ENCODE results near the gene EEF2KMT.
"Not testable (repeated sequence)": the region's sequence is repeated elsewhere in the genome, so short reads cannot be mapped to it uniquely, and the experiment has no call there.

The EEF2KMT gene, protein sequence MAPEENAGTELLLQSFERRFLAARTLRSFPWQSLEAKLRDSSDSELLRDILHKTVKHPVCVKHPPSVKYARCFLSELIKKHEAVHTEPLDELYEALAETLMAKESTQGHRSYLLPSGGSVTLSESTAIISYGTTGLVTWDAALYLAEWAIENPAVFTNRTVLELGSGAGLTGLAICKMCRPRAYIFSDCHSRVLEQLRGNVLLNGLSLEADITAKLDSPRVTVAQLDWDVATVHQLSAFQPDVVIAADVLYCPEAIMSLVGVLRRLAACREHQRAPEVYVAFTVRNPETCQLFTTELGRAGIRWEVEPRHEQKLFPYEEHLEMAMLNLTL

DNA sequence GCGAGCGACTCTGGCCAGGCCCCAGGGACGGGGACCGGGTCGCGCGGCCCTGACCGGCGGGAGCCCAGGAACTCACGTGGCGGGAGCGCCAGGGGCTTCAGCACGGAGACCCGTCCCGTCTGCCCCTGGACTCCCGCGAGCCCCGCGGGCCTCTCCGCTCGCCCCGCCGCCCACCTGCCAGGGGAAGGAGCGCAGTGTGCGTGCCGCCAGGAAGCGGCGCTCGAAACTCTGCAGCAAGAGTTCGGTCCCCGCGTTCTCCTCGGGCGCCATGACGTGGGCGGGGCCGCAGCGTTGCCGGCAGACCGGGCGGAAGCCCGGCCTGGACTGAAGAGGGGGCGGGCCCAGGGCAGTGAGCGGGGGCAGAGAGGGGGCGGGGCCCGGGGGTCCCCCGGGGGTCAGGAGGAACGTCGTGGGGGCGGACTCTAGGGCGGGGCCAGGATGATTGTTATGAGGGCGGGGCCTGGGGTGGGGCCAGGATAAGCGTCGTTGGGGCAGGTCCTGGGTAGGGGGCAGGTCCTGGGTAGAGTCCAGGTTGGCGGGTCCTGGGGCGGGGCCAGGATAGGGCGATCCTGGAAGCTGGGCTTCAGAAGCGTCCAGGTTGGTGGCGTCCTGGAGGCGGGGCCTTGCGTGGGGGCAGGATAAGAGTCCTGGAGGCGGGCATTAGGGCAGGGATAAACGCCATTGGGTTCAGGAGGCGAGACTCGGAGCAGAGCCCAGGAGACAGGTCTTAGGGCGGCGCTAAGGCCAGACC is at the start of gene EEF2KMT:
Gene EEF2KMT, minus strand, starts transcription at position 326 of the 751 bp plus-strand sequence. Its CDS starts 56 bp downstream, at position 270.
- peak; percentile 54 for DNase-seq (ENCODE audit: insufficient read length, low spot score)
- FAIRE-seq: not testable (repeated sequence)

DNA sequence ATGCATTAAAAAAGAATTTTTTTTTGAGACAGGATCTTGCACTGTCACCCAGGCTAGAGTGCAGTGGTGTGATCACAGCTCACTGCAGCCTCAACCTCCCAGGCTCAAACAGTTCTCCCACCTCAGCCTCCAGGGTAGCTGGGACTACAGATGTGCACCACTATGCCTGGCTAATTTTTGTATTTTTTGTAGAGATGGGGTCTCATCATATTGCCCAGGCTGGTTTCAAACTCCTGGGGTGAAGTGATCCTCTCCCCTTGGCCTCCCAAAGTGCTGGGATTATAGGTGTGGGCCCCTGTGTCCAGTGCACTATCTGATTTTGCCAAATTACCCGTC is 47.0 kb upstream of the EEF2KMT start:
- FAIRE-seq; DNase-seq (ENCODE audit: insufficient read length, low spot score): not testable (repeated sequence)

DNA sequence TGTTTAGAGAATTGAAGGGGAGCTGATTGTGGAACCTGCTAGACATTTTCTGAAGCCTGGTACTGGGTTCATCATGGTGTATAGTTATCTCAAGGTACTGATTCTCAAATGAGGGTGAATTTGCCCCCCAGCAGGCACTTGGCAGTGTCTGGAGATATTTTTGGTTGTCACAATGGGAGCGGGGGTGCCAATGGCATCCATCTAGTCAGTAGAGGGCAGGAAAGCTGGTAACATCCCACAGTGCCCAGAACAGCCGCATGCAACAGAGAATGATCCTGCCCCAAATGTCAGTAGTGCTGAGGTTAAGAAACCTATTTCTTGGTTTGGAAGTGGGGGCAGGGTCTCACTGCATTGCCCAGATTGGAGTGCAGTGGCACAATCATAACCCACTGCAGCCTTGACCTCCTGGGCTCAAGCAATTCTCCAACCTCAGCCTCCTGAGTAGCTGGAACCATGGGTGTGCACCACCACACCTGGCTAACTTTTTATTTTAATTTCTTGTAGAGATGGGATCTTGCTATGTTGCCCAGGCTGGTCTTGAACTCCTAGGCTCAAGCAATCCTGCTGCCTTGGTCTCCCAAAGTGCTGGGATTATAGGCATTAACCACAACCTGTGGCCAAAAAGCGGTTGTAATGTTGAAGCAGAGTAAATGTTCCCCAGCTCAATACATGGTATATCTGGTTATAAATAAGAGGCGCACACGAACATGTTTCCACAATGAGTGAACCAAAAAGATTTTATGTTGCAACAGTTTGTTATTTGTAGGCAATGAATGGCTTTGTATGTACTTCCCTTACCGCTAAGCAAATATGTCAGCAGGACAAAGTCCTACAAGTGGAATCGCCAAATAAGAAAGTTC is 46.4 kb upstream of the EEF2KMT start:
- TF ChIP-seq, protein P1, sequence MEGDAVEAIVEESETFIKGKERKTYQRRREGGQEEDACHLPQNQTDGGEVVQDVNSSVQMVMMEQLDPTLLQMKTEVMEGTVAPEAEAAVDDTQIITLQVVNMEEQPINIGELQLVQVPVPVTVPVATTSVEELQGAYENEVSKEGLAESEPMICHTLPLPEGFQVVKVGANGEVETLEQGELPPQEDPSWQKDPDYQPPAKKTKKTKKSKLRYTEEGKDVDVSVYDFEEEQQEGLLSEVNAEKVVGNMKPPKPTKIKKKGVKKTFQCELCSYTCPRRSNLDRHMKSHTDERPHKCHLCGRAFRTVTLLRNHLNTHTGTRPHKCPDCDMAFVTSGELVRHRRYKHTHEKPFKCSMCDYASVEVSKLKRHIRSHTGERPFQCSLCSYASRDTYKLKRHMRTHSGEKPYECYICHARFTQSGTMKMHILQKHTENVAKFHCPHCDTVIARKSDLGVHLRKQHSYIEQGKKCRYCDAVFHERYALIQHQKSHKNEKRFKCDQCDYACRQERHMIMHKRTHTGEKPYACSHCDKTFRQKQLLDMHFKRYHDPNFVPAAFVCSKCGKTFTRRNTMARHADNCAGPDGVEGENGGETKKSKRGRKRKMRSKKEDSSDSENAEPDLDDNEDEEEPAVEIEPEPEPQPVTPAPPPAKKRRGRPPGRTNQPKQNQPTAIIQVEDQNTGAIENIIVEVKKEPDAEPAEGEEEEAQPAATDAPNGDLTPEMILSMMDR (IDR thresholded peaks at IDR 0.05; ENCODE audit: insufficient read depth, missing control alignments): no peak
- FAIRE-seq (no peak), DNase-seq (ENCODE audit: insufficient read length, low spot score) (no peak)

DNA sequence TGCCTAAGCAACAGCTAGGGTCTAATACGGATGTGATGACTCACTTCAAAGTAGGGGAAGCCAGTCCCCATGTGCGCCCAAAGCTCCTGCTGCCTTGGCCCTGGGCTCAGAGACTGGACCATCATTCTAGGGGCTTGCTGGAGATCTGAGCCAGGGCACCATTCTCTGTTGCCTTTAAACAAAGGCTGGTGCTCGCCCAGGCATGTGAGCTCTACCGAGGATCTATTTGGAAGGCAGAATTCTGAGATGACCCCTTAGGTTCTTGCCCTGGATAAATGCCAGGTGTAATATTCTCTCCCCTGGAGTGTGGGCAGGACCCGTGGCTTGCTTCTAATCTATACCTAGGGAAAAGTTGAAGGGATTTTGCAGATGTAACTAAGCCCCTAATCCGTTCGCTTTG is 42.6 kb upstream of the EEF2KMT start:
- DNase-seq (ENCODE audit: insufficient read length, low spot score); FAIRE-seq: not testable (repeated sequence)

DNA sequence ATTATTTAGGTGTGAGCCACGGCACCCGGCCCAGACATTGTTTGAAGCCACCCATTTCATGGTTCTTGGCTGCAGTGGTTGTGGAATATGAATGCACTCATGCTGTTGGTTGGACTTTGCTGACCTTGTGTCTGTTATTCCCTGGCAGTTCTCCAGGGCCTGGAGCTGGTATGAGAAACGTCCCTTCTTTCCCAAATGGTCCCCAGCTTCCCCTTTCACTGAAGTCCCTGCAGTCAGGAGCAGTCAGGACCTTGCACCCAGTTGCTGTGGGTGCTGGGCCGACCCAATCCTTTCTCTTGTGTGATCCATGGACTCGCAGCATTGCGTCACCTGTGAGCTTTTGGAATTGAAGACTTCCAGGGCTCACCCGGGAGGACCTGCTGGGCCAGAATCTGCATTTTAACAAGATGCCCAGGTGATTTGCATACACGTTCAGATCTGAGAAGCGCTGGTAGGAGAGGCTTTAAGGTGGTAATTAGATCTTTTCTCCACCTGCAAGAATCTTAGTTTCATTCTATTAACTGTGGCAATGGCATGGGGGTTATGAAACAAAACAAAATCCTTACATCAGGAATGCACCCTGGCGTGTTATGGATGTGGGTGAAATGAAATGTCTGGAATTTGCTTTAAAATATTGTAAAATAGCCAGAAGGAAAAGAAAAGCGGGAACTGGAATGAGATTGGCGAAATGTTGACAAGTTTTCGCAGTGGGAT is 37.3 kb upstream of the EEF2KMT start:
- DNase-seq (ENCODE audit: insufficient read length, low spot score); FAIRE-seq: not testable (repeated sequence)

DNA sequence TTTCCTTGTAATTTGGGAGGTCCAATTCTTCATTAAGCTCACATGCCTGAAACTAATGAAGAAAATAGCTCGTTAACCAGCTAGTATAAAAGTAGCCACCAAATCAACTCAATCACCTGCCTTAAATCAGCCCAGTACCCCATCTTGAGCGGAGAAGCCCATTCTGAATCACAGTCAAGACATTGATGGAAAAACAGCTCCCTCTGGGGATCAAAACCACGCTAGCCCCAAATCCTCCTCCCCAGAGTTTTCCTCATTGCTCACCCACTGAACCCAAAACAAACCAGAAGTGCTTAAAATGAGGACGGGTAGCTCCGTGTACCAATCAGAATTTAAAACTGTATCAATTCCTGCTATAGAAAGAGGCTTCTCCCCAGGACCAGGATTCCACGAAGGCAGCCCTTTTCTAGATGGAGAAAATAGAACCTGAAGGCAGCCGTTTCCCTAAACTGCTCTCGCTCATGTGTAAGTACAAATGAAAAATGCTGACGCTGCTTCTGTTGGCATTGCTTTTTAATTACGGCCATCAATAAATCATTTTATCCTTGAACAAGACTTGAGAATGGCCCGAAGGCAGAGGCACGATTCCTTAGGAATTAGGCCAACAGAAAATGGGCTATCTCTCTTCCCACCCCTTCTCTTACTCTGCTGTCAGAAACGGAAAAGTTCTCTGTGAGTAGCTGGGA is 35.5 kb upstream of the EEF2KMT start:
- DNase-seq (ENCODE audit: insufficient read length, low spot score); FAIRE-seq: not testable (repeated sequence)

DNA sequence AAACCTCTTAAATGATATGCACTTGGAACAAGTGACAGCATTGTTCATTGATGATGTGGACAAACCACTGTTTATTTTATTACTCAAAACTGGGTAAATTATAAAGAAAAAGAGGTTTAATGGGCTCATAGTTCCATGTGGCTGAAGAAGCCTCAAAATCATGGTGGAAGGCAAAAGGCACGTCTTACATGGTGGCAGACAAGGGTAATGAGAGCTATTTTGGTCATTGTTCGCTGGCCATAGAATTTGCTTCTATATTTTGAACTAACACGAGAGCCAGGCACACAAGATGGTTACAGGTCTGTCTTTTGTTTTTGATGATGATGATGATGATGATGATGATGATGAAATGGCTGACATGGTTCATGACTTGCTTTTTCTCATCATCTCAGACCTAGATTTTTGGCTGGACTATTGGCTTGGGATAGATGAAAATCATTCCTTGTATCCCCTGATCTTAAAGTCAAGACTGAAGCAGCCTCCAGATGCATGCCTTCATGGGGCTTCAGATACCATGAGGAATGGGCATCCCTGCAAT is 33.9 kb upstream of the EEF2KMT start:
- not testable (repeated sequence) for DNase-seq (ENCODE audit: insufficient read length, low spot score); FAIRE-seq

DNA sequence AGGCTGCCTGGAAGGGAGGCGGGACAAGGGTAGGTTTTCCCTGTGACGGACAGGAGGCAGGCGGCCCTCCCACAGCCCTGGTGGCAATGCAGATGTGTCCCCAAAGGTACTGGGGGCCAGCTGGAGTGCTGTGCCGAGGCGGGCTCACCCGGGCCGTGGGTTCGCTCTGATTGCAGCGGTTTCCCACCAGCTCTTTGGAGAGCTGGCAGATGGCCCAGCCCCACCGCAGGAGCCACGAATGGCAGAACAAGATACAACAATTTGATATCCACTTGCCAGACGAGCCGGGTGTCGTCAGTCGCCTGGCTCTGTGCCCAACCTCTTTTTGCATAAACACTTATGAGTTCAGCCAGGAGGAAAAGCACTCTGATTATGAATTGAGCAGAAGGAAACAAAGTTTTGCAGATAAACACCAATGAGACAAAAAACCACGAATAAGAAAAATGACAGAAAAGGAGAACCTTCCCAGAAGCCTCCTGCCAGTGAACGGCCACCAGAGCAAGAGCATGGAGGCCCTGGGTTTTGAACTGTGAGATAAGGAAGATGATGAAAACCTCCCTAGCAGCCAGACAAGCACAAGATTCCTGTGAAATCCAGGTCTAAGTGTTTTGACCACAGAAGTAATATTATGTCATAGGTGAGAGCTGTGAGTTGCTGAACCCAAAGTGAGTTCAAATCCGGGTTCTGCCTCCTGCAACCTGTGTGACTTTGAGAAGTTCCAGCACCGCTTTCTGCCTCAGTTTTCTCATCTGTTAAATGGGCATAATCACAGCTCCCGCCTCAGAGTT is 19.9 kb upstream of the EEF2KMT start:
- not testable (repeated sequence) for DNase-seq (ENCODE audit: insufficient read length, low spot score); FAIRE-seq

DNA sequence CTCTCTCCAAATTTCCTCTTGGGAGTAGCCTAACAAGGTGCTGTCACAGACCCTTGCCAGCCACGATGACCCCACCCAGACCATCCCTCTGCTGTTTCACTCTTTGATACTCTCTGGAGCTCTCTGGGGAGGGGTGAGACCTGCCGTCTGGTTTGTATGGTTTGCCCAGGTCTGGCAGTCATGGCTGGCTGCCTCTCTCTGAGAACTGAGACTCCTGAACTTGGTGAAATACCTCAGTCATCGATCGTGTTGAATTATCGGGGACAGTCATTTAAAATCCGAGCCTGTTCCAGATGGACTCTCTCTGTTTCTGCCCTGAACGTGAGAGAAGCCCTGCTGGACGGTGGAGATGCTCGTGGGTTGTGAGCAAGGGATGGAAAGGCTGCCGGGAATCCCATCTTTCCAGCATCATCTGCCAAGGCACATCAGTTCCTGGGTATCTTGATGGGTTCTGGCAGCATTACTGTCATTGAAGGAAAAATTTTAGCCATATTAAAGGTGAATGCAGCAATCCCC is 19.2 kb upstream of the EEF2KMT start:
- not testable (repeated sequence) for FAIRE-seq; DNase-seq (ENCODE audit: insufficient read length, low spot score)

DNA sequence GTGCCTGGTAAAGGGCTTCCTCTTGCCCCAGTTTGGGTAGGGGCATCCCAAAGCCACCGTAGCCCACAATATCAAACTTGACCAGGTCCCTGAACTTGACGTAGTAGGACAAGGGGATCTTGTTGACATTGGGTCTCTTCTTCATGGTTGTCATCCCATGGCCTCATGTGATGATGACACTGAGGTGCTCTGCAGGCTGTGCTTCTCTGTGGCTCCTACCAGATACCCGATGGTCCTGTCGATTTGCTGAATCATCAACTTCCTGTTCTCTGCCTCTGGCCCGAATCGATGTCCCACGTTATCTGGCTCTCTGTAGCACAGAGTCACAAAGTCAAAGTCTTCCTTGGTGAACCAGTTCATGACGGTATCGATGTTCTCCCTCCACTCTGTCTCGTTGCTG is 13.3 kb upstream of the EEF2KMT start:
- not testable (repeated sequence) for FAIRE-seq; DNase-seq (ENCODE audit: insufficient read length, low spot score)

DNA sequence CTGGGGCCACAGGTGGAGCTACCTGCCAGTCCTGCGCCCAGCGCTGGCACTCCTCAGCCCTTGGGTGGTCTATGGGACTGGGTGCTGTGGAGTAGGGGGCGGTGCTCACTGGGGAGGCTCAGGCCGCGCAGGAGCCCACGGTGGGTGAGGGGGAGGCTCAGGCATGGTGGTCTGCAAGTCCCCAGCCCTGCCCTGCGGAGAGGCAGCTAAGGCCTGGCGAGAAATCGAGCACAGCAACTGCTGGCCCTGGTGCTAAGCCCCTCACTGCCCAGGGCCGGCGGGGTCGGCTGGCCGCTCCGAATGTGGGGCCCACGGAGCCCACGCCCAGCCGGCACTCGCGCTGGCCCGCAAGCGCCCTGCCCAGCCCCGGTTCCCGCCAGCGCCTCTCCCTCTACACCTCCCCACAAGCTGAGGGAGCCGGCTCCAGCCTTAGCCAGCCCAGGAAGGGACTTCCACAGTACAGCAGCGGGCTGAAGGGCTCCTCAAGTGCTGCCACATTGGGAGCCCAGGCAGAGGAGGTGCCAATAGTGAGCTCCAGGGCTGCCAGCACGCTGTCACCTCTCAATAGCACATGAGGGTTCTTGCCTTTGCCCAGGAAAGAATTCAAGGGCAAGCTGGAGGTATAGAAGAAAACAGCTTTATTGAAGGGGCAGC is 11.0 kb upstream of the EEF2KMT start:
- DNase-seq (ENCODE audit: insufficient read length, low spot score) (no peak), FAIRE-seq (no peak)
- TF ChIP-seq, protein P1 (IDR thresholded peaks at IDR 0.05; ENCODE audit: insufficient read depth, missing control alignments): no peak

DNA sequence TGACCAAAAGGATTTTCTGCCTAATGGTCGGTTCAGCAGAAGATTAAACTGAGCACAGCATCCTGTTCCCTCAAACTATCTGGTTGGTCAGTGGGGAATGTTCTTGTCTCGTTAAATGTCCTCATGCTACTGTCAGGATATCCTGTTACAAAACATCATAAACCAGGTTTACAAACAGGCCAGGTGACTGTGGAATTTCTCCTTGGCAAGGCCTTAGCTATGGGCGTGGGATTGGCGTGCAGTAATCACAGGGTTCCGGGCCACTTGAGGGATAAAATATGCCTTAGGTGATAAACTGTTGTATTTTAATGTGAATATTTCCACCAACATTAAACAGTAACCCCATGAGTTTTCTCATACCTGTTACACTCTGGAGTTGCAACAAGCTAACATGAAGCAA is 7.4 kb upstream of the EEF2KMT start:
- DNase-seq (ENCODE audit: insufficient read length, low spot score); FAIRE-seq: not testable (repeated sequence)

DNA sequence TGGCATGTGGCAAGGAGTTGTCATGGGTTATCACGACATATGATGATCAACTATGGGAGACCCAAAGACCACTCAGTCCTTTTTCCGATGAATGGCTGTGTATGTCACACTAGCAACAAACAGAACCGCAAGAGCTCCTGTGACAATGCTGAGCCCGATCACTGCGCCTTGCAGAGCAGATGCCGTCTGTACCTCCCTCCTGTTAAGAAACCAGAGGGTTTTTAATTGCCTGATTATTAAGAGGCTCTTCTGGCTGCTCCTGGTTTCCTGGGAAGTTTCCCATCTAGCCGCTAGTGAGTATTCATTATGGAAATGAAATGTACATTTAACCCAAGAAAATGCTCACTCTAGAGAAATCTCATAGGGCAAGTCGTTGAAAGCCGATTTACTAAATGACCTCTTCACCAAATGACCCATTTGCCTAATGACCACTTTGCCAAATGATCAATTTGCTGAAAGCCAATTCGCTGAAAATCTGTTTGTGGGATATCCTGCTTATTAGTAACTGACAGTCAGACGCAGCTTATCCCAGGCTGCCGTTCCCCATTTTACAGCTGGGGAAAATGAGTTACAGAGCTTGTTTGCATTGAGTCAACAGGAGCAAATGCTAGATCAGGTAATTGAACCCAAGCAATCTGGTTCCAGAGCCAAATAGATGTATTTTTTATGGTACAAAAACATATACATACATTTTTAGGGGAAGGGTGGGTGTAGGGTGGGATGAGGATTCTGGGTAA is 5.9 kb upstream of the EEF2KMT start:
- FAIRE-seq; DNase-seq (ENCODE audit: insufficient read length, low spot score): not testable (repeated sequence)

DNA sequence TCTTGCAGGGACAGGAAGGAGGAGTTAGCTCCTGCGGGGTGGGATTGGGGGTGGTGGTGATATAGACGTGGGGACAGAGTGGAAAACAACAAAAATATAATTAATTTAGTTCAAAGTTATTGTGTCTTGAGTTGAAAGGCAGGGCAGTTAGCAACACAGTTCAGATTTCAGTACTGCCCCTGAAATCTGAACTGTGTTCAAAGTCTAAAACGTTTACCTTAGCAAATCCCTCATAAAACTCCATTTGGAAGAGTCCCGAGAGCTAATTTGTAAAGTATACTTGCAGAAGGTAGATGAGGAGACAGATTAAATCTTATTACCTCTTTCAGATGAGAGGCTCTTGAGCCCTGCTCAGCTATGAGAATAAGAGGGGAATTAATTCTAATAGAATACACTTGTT is 1.6 kb upstream of the EEF2KMT start:
- not testable (repeated sequence) for FAIRE-seq; DNase-seq (ENCODE audit: insufficient read length, low spot score)

Data from D721Med (cell line).